ENCODE measurements around the gene ATP6V1D. TPM values are rescaled to one million over a fixed set of nuclear protein-coding genes. Genes with fewer than 3 reads are reported as not detected.
A peak's percentile ranks its signal among the peaks of the same experiment; 100 is the strongest.

ATP6V1D gene
- total and polyA plus RNA-seq, 9 of the 15 experiments (the other 6 are each of a cell fraction or from before 2014, with no cell fraction given) = 35.5 to 91.0 (median 50.0) TPM

- TF ChIP-seq ZNF785 (CRISPR knock-in tag; IDR thresholded peaks at IDR 0.05) (no peak), RFX5 (IDR thresholded peaks at IDR 0.05; ENCODE audit: low read depth, low read length) (no peak), RHOXF2B (CRISPR knock-in tag; conservative IDR thresholded peaks at IDR 0.05) (no peak), EHMT2 (IDR thresholded peaks at IDR 0.05) (no peak), E2F8 (IDR thresholded peaks at IDR 0.05; ENCODE audit: low read depth, partially characterized antibody) (peak; percentile 87), ETV6 (IDR thresholded peaks at IDR 0.05; ENCODE audit: borderline replicate concordance in 1 of 2, low read depth in 2 of 2, low read length in 1 of 2) (no peak; a peak in 1 of 4 replicates), ETV6 (CRISPR knock-in tag; IDR thresholded peaks at IDR 0.05; ENCODE audit: borderline replicate concordance) (no peak), POLR2G (IDR thresholded peaks at IDR 0.05; ENCODE audit: low read depth, low read length) (peak; percentile 74), E2F6 (IDR thresholded peaks at IDR 0.05; ENCODE audit: borderline replicate concordance in 1 of 2, extremely low read depth in 1 of 2, insufficient read depth in 1 of 2, insufficient read length in 1 of 2, low read depth in 1 of 2, low read length in 1 of 2, poor library complexity in 1 of 2, severe bottlenecking in 1 of 2) (peak in 1 of 2 experiments; percentile 17), RFX1 (IDR thresholded peaks at IDR 0.05) (peak; percentile 94), NONO (IDR thresholded peaks at IDR 0.05; ENCODE audit: low read depth in 2 of 2, low read length in 1 of 2) (no peak), EWSR1 (IDR thresholded peaks at IDR 0.05; ENCODE audit: borderline replicate concordance, low read depth, partially characterized antibody) (no peak), BRD4 (IDR thresholded peaks at IDR 0.05) (no peak), BHLHE40 (IDR thresholded peaks at IDR 0.05; ENCODE audit: low read length) (peak; percentile 97), PTRF (tag; IDR thresholded peaks at IDR 0.05) (no peak), MCM2 (IDR thresholded peaks at IDR 0.05; ENCODE audit: low read depth) (no peak), ZNF197 (CRISPR knock-in tag; IDR thresholded peaks at IDR 0.05; ENCODE audit: low read depth) (no peak), IRF9 (tag; IDR thresholded peaks at IDR 0.05) (no peak), BRD9 (IDR thresholded peaks at IDR 0.05; ENCODE audit: low read depth, partially characterized antibody) (peak; percentile 27), DDX20 (tag; IDR thresholded peaks at IDR 0.05; ENCODE audit: low read depth) (no peak), TCF3 (CRISPR knock-in tag; IDR thresholded peaks at IDR 0.05) (no peak; the same call in 1 of the 2 replicates), SMARCB1 (IDR thresholded peaks at IDR 0.05; ENCODE audit: insufficient read length, low read depth) (no peak), ZBTB17 (CRISPR knock-in tag; IDR thresholded peaks at IDR 0.05) (0 out of 2 replicates have a peak, but pooled peaks have one; percentile 32)
These were observed at the start of gene ATP6V1D, which contains the start of gene EIF2S1 (continued) for GRCh38 chr14:67359775-67360469.

Data from K562 (cell line).